HG03469 (cell line): ENCODE measurements around the gene DHCR7.

ENCODE experiments used
- ATAC-seq: cut with Tn5 transposase; IDR thresholded peaks from one replicate; pipeline ENCODE4 v1.9.1; 2021; ENCODE audit warnings: mild to moderate bottlenecking, moderate library complexity, moderate number of reproducible peaks; ENCODE audit not compliant: unreplicated experiment

Gene DHCR7

GRCh38 chr11:71459076-71459766 lies 11.0 kb upstream of the DHCR7 start:
- ATAC-seq, result no peak

GRCh38 chr11:71458146-71459070 lies 10.2 kb upstream of the DHCR7 start:
- ATAC-seq, result no peak

GRCh38 chr11:71456831-71457230 lies 8.6 kb upstream of the DHCR7 start:
- ATAC-seq, result no peak

GRCh38 chr11:71456294-71456693 lies 8.1 kb upstream of the DHCR7 start:
- no peak for ATAC-seq

- no peak for ATAC-seq
Measured at GRCh38 chr11:71454470-71455113, 6.4 kb upstream of the DHCR7 start.

- ATAC-seq, result no peak
Measured at GRCh38 chr11:71453918-71454304, 5.7 kb upstream of the DHCR7 start.

- no peak for ATAC-seq
Measured at GRCh38 chr11:71453037-71453917, 5.1 kb upstream of the DHCR7 start, which contains the start of gene NADSYN1. Gene NADSYN1 (plus strand): TSS chr11:71453203. CDS start chr11:71453297, 94 bp downstream.

- no peak for ATAC-seq
Measured at GRCh38 chr11:71452199-71453036, 4.2 kb upstream of the DHCR7 start.

- ATAC-seq, result no peak
Measured at GRCh38 chr11:71451596-71452198, 3.5 kb upstream of the DHCR7 start.

- ATAC-seq, result no peak
Measured at GRCh38 chr11:71450939-71451338, 2.7 kb upstream of the DHCR7 start.

GRCh38 chr11:71450507-71450906 lies 2.3 kb upstream of the DHCR7 start:
- ATAC-seq, result no peak

- ATAC-seq, result no peak
Measured at GRCh38 chr11:71449596-71449995, 1.4 kb upstream of the DHCR7 start.

- ATAC-seq, result no peak
Measured at GRCh38 chr11:71447791-71448256, 369 bp downstream of the DHCR7 start.

- no peak for ATAC-seq
Measured at GRCh38 chr11:71446942-71447688, 1.1 kb downstream of the DHCR7 start.

GRCh38 chr11:71446150-71446549 lies 2.0 kb downstream of the DHCR7 start:
- no peak for ATAC-seq

- no peak for ATAC-seq
Measured at GRCh38 chr11:71444811-71445210, 3.4 kb downstream of the DHCR7 start.

GRCh38 chr11:71443736-71444445 lies 4.3 kb downstream of the DHCR7 start:
- no peak for ATAC-seq

- no peak for ATAC-seq
Measured at GRCh38 chr11:71442880-71443279, 5.3 kb downstream of the DHCR7 start.
